Caco-2 (cell line): ENCODE measurements around the gene MSH3. TPM values are rescaled to one million over a fixed set of nuclear protein-coding genes. Genes with fewer than 3 reads are reported as not detected.

Experiments used
- BruUV-seq: library from RNA; stranded (reverse); fragments of 400-500 nt; replicated peaks from 2 replicates; lab custom pipeline; 2021; lab: Mats Ljungman, UMichigan
- CTCF ChIA-PET: fragments of 300-600 bp; sonication (Branson Sonifier 250); formaldehyde crosslinking; loops from one replicate; lab custom pipeline; 2022; ENCODE audit warnings: antibody characterized with exemption; lab: Charles Lee
- POLR2A ChIA-PET: fragments of 300-600 bp; sonication (Branson Sonifier 250); formaldehyde crosslinking; loops from one replicate; lab custom pipeline; 2022; ENCODE audit warnings: antibody characterized with exemption; lab: Charles Lee
- DNase-seq, 2 experiments: peaks; one replicate each; pipeline versions ENCODE4 v3.0.0 to v3.0.0-alpha.2; 2020 to 2022
- H3K27me3 ChIP-seq: replicated peaks from 2 replicates; pipeline ENCODE4 v1.6.0; 2011; ENCODE audit warnings: low read length; ENCODE audit not compliant: control insufficient read depth, insufficient read depth
- H3K36me3 ChIP-seq: 2 replicates; pipeline ENCODE4 v1.5.1; 2011; ENCODE audit warnings: low read length; ENCODE audit not compliant: control insufficient read depth, insufficient read depth
- H3K4me1 ChIP-seq: fragments of 250-450 bp; sonication (Bioruptor Pico); 2 replicates; pipeline ENCODE4 v1.5.1; 2020; ENCODE audit warnings: mild to moderate bottlenecking
- H3K4me3 ChIP-seq: 2 replicates; pipeline ENCODE4 v1.5.1; 2011; ENCODE audit warnings: low read depth, mild to moderate bottlenecking, control low read depth, low read length
- H3K9me3 ChIP-seq: fragments of 250-450 bp; sonication (Bioruptor Pico); 2 replicates; pipeline ENCODE4 v1.5.1; 2020; ENCODE audit warnings: mild to moderate bottlenecking, moderate library complexity
- H3K27ac Mint-ChIP-seq: one replicate; pipeline ENCODE4 v1.8.0; 2022; ENCODE audit warnings: mixed read lengths; ENCODE audit not compliant: unreplicated experiment
- H3K27me3 Mint-ChIP-seq: one replicate; pipeline ENCODE4 v1.8.0; 2022; ENCODE audit warnings: mixed read lengths; ENCODE audit not compliant: insufficient read depth, unreplicated experiment
- H3K36me3 Mint-ChIP-seq: one replicate; pipeline ENCODE4 v1.8.0; 2022; ENCODE audit warnings: mild to moderate bottlenecking, mixed read lengths; ENCODE audit not compliant: insufficient read depth, unreplicated experiment
- H3K4me1 Mint-ChIP-seq: one replicate; pipeline ENCODE4 v1.8.0; 2022; ENCODE audit warnings: low read depth, mixed read lengths; ENCODE audit not compliant: unreplicated experiment
- H3K4me3 Mint-ChIP-seq: one replicate; pipeline ENCODE4 v1.8.0; 2022; ENCODE audit warnings: mild to moderate bottlenecking, moderate library complexity, mixed read lengths; ENCODE audit not compliant: unreplicated experiment
- H3K9me3 Mint-ChIP-seq: one replicate; pipeline ENCODE4 v1.8.0; 2022; ENCODE audit warnings: mixed read lengths; ENCODE audit not compliant: unreplicated experiment
- CTCF ChIP-seq, 2 experiments: fragments of 200-600 bp in 1 of 2; IDR thresholded peaks; 1 replicate in 1 of 2; 2 replicates in 1 of 2; pipeline versions ENCODE4 v1.5.1 to v1.8.0; 2011 to 2022; ENCODE audit warnings: antibody characterized with exemption in 1 of 2, control low read depth in 1 of 2, inconsistent platforms in 1 of 2, low read depth in 1 of 2, low read length in 1 of 2, mild to moderate bottlenecking in 1 of 2, moderate library complexity in 1 of 2; ENCODE audit not compliant: insufficient read depth in 1 of 2, severe bottlenecking in 1 of 2, unreplicated experiment in 1 of 2
- intact Hi-C: fragments of 100-400 bp; cut with micrococcal nuclease; formaldehyde crosslinking; loops from one replicate; pipeline ENCODE4 v1.10.0; 2022; ENCODE audit not compliant: unreplicated experiment
- total RNA-seq: library from RNA; stranded (reverse); gene quantifications from 2 replicates; pipeline ENCODE4 v1.2.3, GENCODE V29; 2022

MSH3 gene
- total RNA-seq, 1 experiment from 2014 or later = 17.1 TPM

- TF ChIP-seq CTCF (IDR thresholded peaks at IDR 0.05; ENCODE audit: insufficient read depth in 1 of 2, low read depth in 1 of 2, low read length in 1 of 2, severe bottlenecking in 1 of 2, unreplicated experiment in 1 of 2) = no peak
- no peaks in the 10 kb centered on the region for H3K4me1 ChIP-seq
- POLR2A ChIA-PET = no interaction called here
- H3K36me3 ChIP-seq = no peaks in the 10 kb centered on the region; the same call in 1 of the 2 replicates
- Mint-ChIP-seq H3K9me3 (peaks cover 31% of the 10 kb centered on the region), H3K27me3 (no peaks in the 10 kb centered on the region), H3K27ac (no peak overlapping the region), H3K4me3 (no peak overlapping the region), H3K4me1 (peaks cover under 1% of the 10 kb centered on the region), H3K36me3 (peaks cover 16% of the 10 kb centered on the region)
- no peaks in the 10 kb centered on the region for H3K27me3 ChIP-seq
- peaks cover 10% of the 10 kb centered on the region for H3K9me3 ChIP-seq
- DNase-seq = no peak
- intact Hi-C loops = no loop called here
- no peak overlapping the region for H3K4me3 ChIP-seq
- CTCF ChIA-PET = no interaction called here
- no TSS peak for BruUV-seq
These were observed 200.1 kb downstream of the MSH3 start for GRCh38 chr5:80854583-80854982.

GRCh38 chr5:80860924-80861613 lies 206.6 kb downstream of the MSH3 start:
- no peaks in the 10 kb centered on the region for H3K27me3 ChIP-seq
- ChIA-PET POLR2A (interaction anchor here (0.6 kb wide), 1 partner anchor 243 kb away, joined by 8 read pairs; no protein-coding TSS in a partner anchor), CTCF (interaction anchor here (1.0 kb wide), 1 partner anchor 114 kb away, joined by 3 read pairs; no protein-coding TSS in a partner anchor)
- intact Hi-C loops = loop anchor here (1.0 kb wide), 1 partner anchor 113 kb away; no protein-coding TSS in a partner anchor
- peaks cover 17% of the 10 kb centered on the region for H3K9me3 Mint-ChIP-seq
- peaks cover 14% of the 10 kb centered on the region for H3K9me3 ChIP-seq
- H3K27ac Mint-ChIP-seq = peak overlapping the region; percentile 85
- no peak overlapping the region for H3K4me3 ChIP-seq
- no peaks in the 10 kb centered on the region for H3K27me3 Mint-ChIP-seq
- H3K4me3 Mint-ChIP-seq = peak overlapping the region; percentile 38
- peaks cover 39% of the 10 kb centered on the region for H3K4me1 Mint-ChIP-seq
- H3K36me3 ChIP-seq = no peaks in the 10 kb centered on the region; the same call in 1 of the 2 replicates
- H3K4me1 ChIP-seq = peaks cover 54% of the 10 kb centered on the region
- no TSS peak for BruUV-seq
- H3K36me3 Mint-ChIP-seq = peaks cover 25% of the 10 kb centered on the region
- TF ChIP-seq CTCF (IDR thresholded peaks at IDR 0.05; ENCODE audit: insufficient read depth in 1 of 2, low read depth in 1 of 2, low read length in 1 of 2, severe bottlenecking in 1 of 2, unreplicated experiment in 1 of 2) = no peak
- peak; percentile 47 to 60 for DNase-seq

- Histone ChIP-seq H3K4me3 (no peak overlapping the region), H3K9me3 (peaks cover 7% of the 10 kb centered on the region; the same call in 1 of the 2 replicates), H3K27me3 (no peaks in the 10 kb centered on the region), H3K4me1 (peaks cover 54% of the 10 kb centered on the region), H3K36me3 (no peaks in the 10 kb centered on the region; the same call in 1 of the 2 replicates)
- no peaks in the 10 kb centered on the region for H3K27me3 Mint-ChIP-seq
- BruUV-seq = no TSS peak
- H3K4me1 Mint-ChIP-seq = peaks cover 49% of the 10 kb centered on the region
- H3K27ac Mint-ChIP-seq = peak overlapping the region; percentile 86
- DNase-seq = peak; percentile 52 to 65
- intact Hi-C loops = loop anchor here (2.0 kb wide), 2 partner anchors 21 to 97 kb away; partner anchors contain the start of gene RASGRF2
- no peak for TF ChIP-seq CTCF (IDR thresholded peaks at IDR 0.05; ENCODE audit: insufficient read depth in 1 of 2, low read depth in 1 of 2, low read length in 1 of 2, severe bottlenecking in 1 of 2, unreplicated experiment in 1 of 2)
- H3K36me3 Mint-ChIP-seq = peaks cover 38% of the 10 kb centered on the region
- peak overlapping the region; percentile 64 for H3K4me3 Mint-ChIP-seq
- peaks cover 20% of the 10 kb centered on the region for H3K9me3 Mint-ChIP-seq
- ChIA-PET POLR2A (no interaction called here), CTCF (no interaction called here)
These were observed 209.3 kb downstream of the MSH3 start for GRCh38 chr5:80863708-80864107.
